ENCODE results near the gene FAF1. TPM values are rescaled to one million over a fixed set of nuclear protein-coding genes. Genes with fewer than 3 reads are reported as not detected.

FAF1 gene
- total RNA-seq, 4 donors from 2014 or later = 32.3 to 51.4 (median 36.1) TPM

GRCh38 chr1:50559421-50559820 lies 400.6 kb downstream of the FAF1 start:
- TF ChIP-seq CTCF (IDR thresholded peaks at IDR 0.05) = no peak
- no peak for ATAC-seq (ENCODE audit: low FRiP score)
- DNase-seq (ENCODE audit: low spot score) = no peak

- DNase-seq (ENCODE audit: low spot score) = no peak
- TF ChIP-seq CTCF (IDR thresholded peaks at IDR 0.05) = no peak
- no peak for ATAC-seq (ENCODE audit: low FRiP score)
Observed at GRCh38 chr1:50553921-50554320, 406.1 kb downstream of the FAF1 start.

GRCh38 chr1:50548243-50548642 lies 411.8 kb downstream of the FAF1 start:
- ATAC-seq (ENCODE audit: low FRiP score) = no peak
- DNase-seq (ENCODE audit: low spot score) = no peak
- TF ChIP-seq CTCF (IDR thresholded peaks at IDR 0.05) = no peak

GRCh38 chr1:50542362-50542761 lies 417.7 kb downstream of the FAF1 start:
- ATAC-seq (ENCODE audit: low FRiP score) = no peak
- TF ChIP-seq CTCF (IDR thresholded peaks at IDR 0.05) = no peak
- no peak for DNase-seq (ENCODE audit: low spot score)

- DNase-seq (ENCODE audit: low spot score) (no peak), ATAC-seq (ENCODE audit: low FRiP score) (no peak)
- TF ChIP-seq CTCF (IDR thresholded peaks at IDR 0.05) = no peak
Observed at GRCh38 chr1:50538476-50538875, 421.6 kb downstream of the FAF1 start.

GRCh38 chr1:50531601-50532000 lies 428.5 kb downstream of the FAF1 start:
- no peak for DNase-seq (ENCODE audit: low spot score)
- ATAC-seq (ENCODE audit: low FRiP score) = no peak
- TF ChIP-seq CTCF (IDR thresholded peaks at IDR 0.05) = no peak

- no peak for TF ChIP-seq CTCF (IDR thresholded peaks at IDR 0.05)
- no peak for DNase-seq (ENCODE audit: low spot score)
- ATAC-seq (ENCODE audit: low FRiP score) = no peak
Observed at GRCh38 chr1:50531027-50531426, 429.0 kb downstream of the FAF1 start.
